ENCODE measurements around the gene F2R. TPM values are rescaled to one million over a fixed set of nuclear protein-coding genes. Genes with fewer than 3 reads are reported as not detected.

F2R gene
- total RNA-seq, 4 donors from 2014 or later: 33.8 to 48.6 (median 45.7) TPM

- H3K9me3 ChIP-seq: no peaks in the 10 kb centered on the region
Observed at GRCh38 chr5:76695346-76695745, 20.6 kb upstream of the F2R start.

GRCh38 chr5:76696251-76696650 is 19.7 kb upstream of the F2R start:
- H3K9me3 ChIP-seq: no peaks in the 10 kb centered on the region
- no peak overlapping the region for H3K27ac ChIP-seq
- 96% methylated on average over 1 of the region's 1 CpG for WGBS
- no peaks in the 10 kb centered on the region for H3K27me3 ChIP-seq
- DNase-seq (ENCODE audit: low spot score in 2 of 2): no peak
- no peaks in the 10 kb centered on the region for H3K36me3 ChIP-seq
- H3K4me1 ChIP-seq: peaks cover 7% of the 10 kb centered on the region
- no peak overlapping the region for H3K4me3 ChIP-seq
- TF ChIP-seq CTCF (IDR thresholded peaks at IDR 0.05): no peak
- no peak for TF ChIP-seq POLR2AphosphoS5 (IDR thresholded peaks at IDR 0.05)
- no peak for TF ChIP-seq EP300 (IDR thresholded peaks at IDR 0.05)
- no peak for TF ChIP-seq POLR2A (IDR thresholded peaks at IDR 0.05)

More at GRCh38 chr5:76695346-76695745, 20.6 kb upstream of the F2R start:
- Histone ChIP-seq H3K4me3 (no peak overlapping the region), H3K4me1 (peaks cover 8% of the 10 kb centered on the region), H3K27ac (no peak overlapping the region), H3K36me3 (no peaks in the 10 kb centered on the region), H3K27me3 (no peaks in the 10 kb centered on the region)
- WGBS: 89% methylated on average over 6 of the region's 6 CpGs
- TF ChIP-seq POLR2AphosphoS5 (IDR thresholded peaks at IDR 0.05) (no peak), CTCF (IDR thresholded peaks at IDR 0.05) (no peak), EP300 (IDR thresholded peaks at IDR 0.05) (no peak), POLR2A (IDR thresholded peaks at IDR 0.05) (no peak)
- DNase-seq (ENCODE audit: low spot score in 2 of 2): no peak

GRCh38 chr5:76697670-76698069 is 18.3 kb upstream of the F2R start:
- Histone ChIP-seq H3K27me3 (no peaks in the 10 kb centered on the region), H3K27ac (no peak overlapping the region), H3K9me3 (no peaks in the 10 kb centered on the region), H3K36me3 (no peaks in the 10 kb centered on the region), H3K4me3 (no peak overlapping the region), H3K4me1 (peaks cover 11% of the 10 kb centered on the region)
- TF ChIP-seq CTCF (IDR thresholded peaks at IDR 0.05) (no peak), POLR2AphosphoS5 (IDR thresholded peaks at IDR 0.05) (no peak), EP300 (IDR thresholded peaks at IDR 0.05) (no peak), POLR2A (IDR thresholded peaks at IDR 0.05) (no peak)
- 94% methylated on average over 5 of the region's 5 CpGs for WGBS
- no peak for DNase-seq (ENCODE audit: low spot score in 2 of 2)

GRCh38 chr5:76700571-76700970 is 15.4 kb upstream of the F2R start:
- Histone ChIP-seq H3K4me3 (no peak overlapping the region), H3K36me3 (no peaks in the 10 kb centered on the region), H3K27ac (no peak overlapping the region), H3K9me3 (no peaks in the 10 kb centered on the region), H3K27me3 (no peaks in the 10 kb centered on the region), H3K4me1 (peaks cover 21% of the 10 kb centered on the region)
- no peak for DNase-seq (ENCODE audit: low spot score in 2 of 2)
- TF ChIP-seq CTCF (IDR thresholded peaks at IDR 0.05) (no peak), EP300 (IDR thresholded peaks at IDR 0.05) (no peak), POLR2A (IDR thresholded peaks at IDR 0.05) (no peak), POLR2AphosphoS5 (IDR thresholded peaks at IDR 0.05) (no peak)
- WGBS: 96% methylated on average over 2 of the region's 2 CpGs

- 43% methylated on average over 2 of the region's 2 CpGs for WGBS
- Histone ChIP-seq H3K36me3 (no peaks in the 10 kb centered on the region), H3K27me3 (no peaks in the 10 kb centered on the region), H3K9me3 (no peaks in the 10 kb centered on the region), H3K27ac (no peak overlapping the region), H3K4me1 (peaks cover 21% of the 10 kb centered on the region), H3K4me3 (no peak overlapping the region)
- TF ChIP-seq POLR2A (IDR thresholded peaks at IDR 0.05): no peak
- TF ChIP-seq POLR2AphosphoS5 (IDR thresholded peaks at IDR 0.05): no peak
- no peak for TF ChIP-seq EP300 (IDR thresholded peaks at IDR 0.05)
- no peak for TF ChIP-seq CTCF (IDR thresholded peaks at IDR 0.05)
- no peak for DNase-seq (ENCODE audit: low spot score in 2 of 2)
Observed at GRCh38 chr5:76701298-76701697, 14.6 kb upstream of the F2R start.

Data from suprapubic skin (tissue), 4 donors.